ENCODE data around the gene NPEPPS. TPM values are rescaled to one million over a fixed set of nuclear protein-coding genes. Genes with fewer than 3 reads are reported as not detected.
"Not testable (repeated sequence)": the region's sequence is repeated elsewhere in the genome, so short reads cannot be mapped to it uniquely, and the experiment has no call there.

Gene NPEPPS
- total and polyA plus RNA-seq, 2 donors (not counting 3 experiments of a cell fraction or from before 2014, with no cell fraction given): 69.2 to 102 TPM

GRCh38 chr17:47582416-47582815 is 51.5 kb downstream of the NPEPPS start:
- H3K27ac ChIP-seq (ENCODE audit: insufficient read depth, low read depth, low read length); CTCF ChIA-PET; H3K4me2 ChIP-seq (ENCODE audit: insufficient read depth, low read length); H3K36me3 ChIP-seq (ENCODE audit: control insufficient read depth in 2 of 2, extremely low read depth in 1 of 2, insufficient read depth in 2 of 2, low read length in 2 of 2); H3K4me3 ChIP-seq (replicated peaks in 1 of 3; ENCODE audit: insufficient read depth in 1 of 3, low read depth in 1 of 3, low read length in 3 of 3); POLR2A ChIA-PET; BruUV-seq (replicated peaks); dilution Hi-C loops (cut with MboI; ENCODE audit: extremely low pct_ligation_motif_present, low sequenced_read_pairs); H2AFZ ChIP-seq (ENCODE audit: low read depth, low read length); FAIRE-seq; H3K9ac ChIP-seq (replicated peaks; ENCODE audit: extremely low read depth, insufficient read depth, low read length); H3K27me3 ChIP-seq (ENCODE audit: control insufficient read depth in 2 of 2, insufficient read depth in 2 of 2, low read length in 2 of 2); H3K9me3 ChIP-seq (replicated peaks; ENCODE audit: control insufficient read depth, insufficient read depth, low read length); H3K9me1 ChIP-seq (replicated peaks; ENCODE audit: control insufficient read depth, extremely low read depth, insufficient read depth, low read length); H4K20me1 ChIP-seq (replicated peaks; ENCODE audit: control insufficient read depth, extremely low read depth, insufficient read depth, low read length); DNase-seq (ENCODE audit: low read depth, low spot score); intact Hi-C loops (cut with micrococcal nuclease); H3K79me2 ChIP-seq (ENCODE audit: control insufficient read depth, insufficient read depth, low read length); H3K4me1 ChIP-seq (ENCODE audit: control insufficient read depth, extremely low read depth, insufficient read depth, low read length): not testable (repeated sequence)

DNA sequence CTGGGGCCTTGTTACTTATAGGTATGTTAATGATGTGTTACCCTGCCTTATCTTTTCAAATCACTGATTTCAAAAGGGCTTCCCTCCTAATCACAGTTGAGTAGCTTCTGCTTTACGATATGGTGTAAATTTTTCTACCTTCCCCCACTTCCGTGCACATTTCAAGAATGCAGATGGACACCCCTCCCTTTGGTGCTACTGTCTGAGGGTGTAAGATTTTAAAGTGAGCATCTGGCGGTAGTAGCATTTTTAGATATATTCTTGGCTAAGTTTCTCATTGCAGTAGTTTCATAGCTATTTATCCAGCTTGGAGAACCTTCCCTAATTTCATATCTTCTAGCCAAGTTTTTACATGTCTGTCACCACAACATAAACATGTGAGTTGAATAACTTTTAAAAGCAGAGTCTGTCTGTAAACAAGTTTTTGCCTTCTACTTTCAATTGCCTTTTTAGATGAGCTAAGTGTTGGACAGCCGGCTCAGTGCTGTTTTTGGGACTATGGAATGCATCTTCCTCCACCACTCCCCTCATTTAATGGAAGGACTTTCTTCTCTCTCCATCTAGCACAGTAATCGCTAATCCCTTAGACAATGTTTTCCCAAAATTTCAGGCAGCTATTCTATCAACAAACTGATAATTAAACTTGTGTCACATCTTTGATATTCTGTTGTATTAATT is 55.6 kb downstream of the NPEPPS start:
- H3K4me3 ChIP-seq (replicated peaks in 1 of 3; ENCODE audit: insufficient read depth in 1 of 3, low read depth in 1 of 3, low read length in 3 of 3); BruUV-seq (replicated peaks); H3K4me2 ChIP-seq (ENCODE audit: insufficient read depth, low read length); CTCF ChIA-PET; H3K36me3 ChIP-seq (ENCODE audit: control insufficient read depth in 2 of 2, extremely low read depth in 1 of 2, insufficient read depth in 2 of 2, low read length in 2 of 2); H3K9me3 ChIP-seq (replicated peaks; ENCODE audit: control insufficient read depth, insufficient read depth, low read length); H3K27ac ChIP-seq (ENCODE audit: insufficient read depth, low read depth, low read length); H3K9ac ChIP-seq (replicated peaks; ENCODE audit: extremely low read depth, insufficient read depth, low read length); H3K79me2 ChIP-seq (ENCODE audit: control insufficient read depth, insufficient read depth, low read length); POLR2A ChIA-PET; intact Hi-C loops (cut with micrococcal nuclease); H3K27me3 ChIP-seq (ENCODE audit: control insufficient read depth in 2 of 2, insufficient read depth in 2 of 2, low read length in 2 of 2); H3K4me1 ChIP-seq (ENCODE audit: control insufficient read depth, extremely low read depth, insufficient read depth, low read length); H3K9me1 ChIP-seq (replicated peaks; ENCODE audit: control insufficient read depth, extremely low read depth, insufficient read depth, low read length); H2AFZ ChIP-seq (ENCODE audit: low read depth, low read length); FAIRE-seq; H4K20me1 ChIP-seq (replicated peaks; ENCODE audit: control insufficient read depth, extremely low read depth, insufficient read depth, low read length); dilution Hi-C loops (cut with MboI; ENCODE audit: extremely low pct_ligation_motif_present, low sequenced_read_pairs); DNase-seq (ENCODE audit: low read depth, low spot score): not testable (repeated sequence)

DNA sequence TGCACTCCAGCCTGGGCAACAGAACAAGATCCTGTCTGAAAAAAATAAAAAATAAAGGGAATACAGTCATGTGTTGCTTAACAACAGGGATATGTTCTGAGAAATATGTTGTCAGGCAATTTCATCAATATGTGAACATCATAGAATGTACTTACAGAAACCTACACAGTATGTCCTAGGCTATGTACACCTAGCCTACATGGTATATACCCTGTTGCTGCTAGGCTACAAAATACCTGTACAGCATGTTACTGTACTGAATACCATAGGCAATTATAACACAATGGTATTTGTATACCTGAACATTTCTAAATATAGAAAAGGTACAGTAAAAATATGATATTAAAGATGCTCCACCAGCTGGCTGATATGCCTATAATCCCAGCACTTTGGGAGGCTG is 62.6 kb downstream of the NPEPPS start:
- dilution Hi-C loops (cut with MboI; ENCODE audit: extremely low pct_ligation_motif_present, low sequenced_read_pairs); H3K4me3 ChIP-seq (replicated peaks in 1 of 3; ENCODE audit: insufficient read depth in 1 of 3, low read depth in 1 of 3, low read length in 3 of 3); H3K79me2 ChIP-seq (ENCODE audit: control insufficient read depth, insufficient read depth, low read length); H3K4me1 ChIP-seq (ENCODE audit: control insufficient read depth, extremely low read depth, insufficient read depth, low read length); H3K9me3 ChIP-seq (replicated peaks; ENCODE audit: control insufficient read depth, insufficient read depth, low read length); H3K36me3 ChIP-seq (ENCODE audit: control insufficient read depth in 2 of 2, extremely low read depth in 1 of 2, insufficient read depth in 2 of 2, low read length in 2 of 2); H3K9ac ChIP-seq (replicated peaks; ENCODE audit: extremely low read depth, insufficient read depth, low read length); H3K27ac ChIP-seq (ENCODE audit: insufficient read depth, low read depth, low read length); H3K27me3 ChIP-seq (ENCODE audit: control insufficient read depth in 2 of 2, insufficient read depth in 2 of 2, low read length in 2 of 2); POLR2A ChIA-PET; FAIRE-seq; H3K9me1 ChIP-seq (replicated peaks; ENCODE audit: control insufficient read depth, extremely low read depth, insufficient read depth, low read length); intact Hi-C loops (cut with micrococcal nuclease); H4K20me1 ChIP-seq (replicated peaks; ENCODE audit: control insufficient read depth, extremely low read depth, insufficient read depth, low read length); H3K4me2 ChIP-seq (ENCODE audit: insufficient read depth, low read length); BruUV-seq (replicated peaks); DNase-seq (ENCODE audit: low read depth, low spot score); H2AFZ ChIP-seq (ENCODE audit: low read depth, low read length): not testable (repeated sequence)
- CTCF ChIA-PET: interaction anchor here (1.7 kb wide), 1 partner anchor 23 kb away, joined by 6 read pairs; no protein-coding TSS in a partner anchor

Measured in endothelial cell of umbilical vein (primary cell).